Left ventricle myocardium inferior (tissue), 1 donor: ENCODE results near the gene FGF12. TPM values are rescaled to one million over a fixed set of nuclear protein-coding genes. Genes with fewer than 3 reads are reported as not detected.

ENCODE experiments used
- DNase-seq: peaks from one replicate; pipeline ENCODE4 v3.0.0-alpha.2; 2020
- H3K27ac ChIP-seq: fragments of 200-600 bp; replicated peaks from 2 replicates; pipeline ENCODE4 v1.8.0; 2021
- H3K27me3 ChIP-seq: fragments of 200-600 bp; 2 replicates; pipeline ENCODE4 v1.8.0; 2021; ENCODE audit warnings: low read depth
- H3K36me3 ChIP-seq: fragments of 200-600 bp; 2 replicates; pipeline ENCODE4 v1.8.0; 2021
- H3K4me1 ChIP-seq: fragments of 200-600 bp; 2 replicates; pipeline ENCODE4 v1.8.0; 2021
- H3K4me3 ChIP-seq: fragments of 200-600 bp; 2 replicates; pipeline ENCODE4 v1.8.0; 2021; ENCODE audit warnings: mild to moderate bottlenecking, moderate library complexity
- H3K9me3 ChIP-seq: fragments of 200-600 bp; replicated peaks from 2 replicates; pipeline ENCODE4 v1.8.0; 2021
- intact Hi-C: fragments of 100-400 bp; cut with micrococcal nuclease; formaldehyde crosslinking; loops from one replicate; pipeline ENCODE4 v1.11.0; 2022
- total RNA-seq: library from RNA; stranded (reverse); fragmentation: NEBNext Ultra II Directional; extraction: Animal tissue kit (Norgen Biotek cat#: 25700); gene quantifications from one replicate; pipeline ENCODE4 v1.2.1, GENCODE V29; 2021
- TF ChIP-seq, protein P1 (sequence below): fragments of 200-600 bp; IDR thresholded peaks from 2 replicates; pipeline ENCODE4 v1.8.0; 2021; ENCODE audit warnings: antibody characterized with exemption, mild to moderate bottlenecking, borderline replicate concordance
- donor health status: DM: no; HTN: yes; CAD: no; lungs with severe emphysema.

FGF12 gene
- total RNA-seq, 1 donor from 2014 or later, result 325 TPM

DNA sequence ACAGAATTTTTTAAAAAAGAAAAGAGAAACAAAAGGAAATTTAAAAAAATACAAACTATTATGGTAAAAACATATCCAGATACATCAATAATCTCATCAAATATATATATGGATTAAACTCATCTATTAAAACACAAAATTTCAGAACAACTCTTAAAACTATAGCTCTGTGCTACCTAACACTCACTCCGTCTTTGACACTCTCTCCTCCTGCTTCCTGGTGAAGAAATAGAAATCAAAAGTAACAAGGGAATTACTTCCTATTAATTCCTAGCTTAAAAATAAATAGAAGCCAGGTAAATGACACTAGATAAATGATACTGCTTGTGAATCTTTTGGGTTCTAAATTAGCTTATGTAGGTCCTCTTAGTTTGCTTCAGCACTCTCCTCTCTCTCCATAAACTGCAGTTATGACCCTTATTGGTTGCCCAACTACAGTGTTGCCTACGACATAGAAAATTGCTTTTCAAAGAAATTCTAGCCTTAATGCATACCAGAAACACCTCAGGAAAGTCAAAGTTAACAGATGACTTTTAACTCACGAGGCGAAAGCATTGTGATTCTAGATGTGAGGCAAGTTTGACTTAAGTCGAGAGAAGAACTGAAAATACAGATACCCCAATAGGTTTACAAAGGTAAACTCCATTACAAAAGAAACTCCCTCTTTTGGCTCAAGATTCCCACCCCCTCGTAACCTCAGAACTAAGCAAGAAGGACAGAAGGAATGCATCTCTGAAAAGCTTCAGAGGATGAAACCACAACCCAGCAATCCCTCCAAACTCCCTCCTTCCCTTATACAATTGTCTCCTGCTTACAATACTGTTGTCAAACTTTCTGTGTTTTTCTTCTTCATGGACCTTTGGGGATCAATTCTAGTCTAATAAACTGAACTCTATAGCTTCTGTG is 394.7 kb downstream of the FGF12 start:
- Histone ChIP-seq H3K4me3 (peak overlapping the region; percentile 52), H3K9me3 (no peaks in the 10 kb centered on the region), H3K4me1 (no peaks in the 10 kb centered on the region), H3K36me3 (no peaks in the 10 kb centered on the region), H3K27ac (peak overlapping the region; percentile 55), H3K27me3 (no peaks in the 10 kb centered on the region)
- TF ChIP-seq, protein P1, sequence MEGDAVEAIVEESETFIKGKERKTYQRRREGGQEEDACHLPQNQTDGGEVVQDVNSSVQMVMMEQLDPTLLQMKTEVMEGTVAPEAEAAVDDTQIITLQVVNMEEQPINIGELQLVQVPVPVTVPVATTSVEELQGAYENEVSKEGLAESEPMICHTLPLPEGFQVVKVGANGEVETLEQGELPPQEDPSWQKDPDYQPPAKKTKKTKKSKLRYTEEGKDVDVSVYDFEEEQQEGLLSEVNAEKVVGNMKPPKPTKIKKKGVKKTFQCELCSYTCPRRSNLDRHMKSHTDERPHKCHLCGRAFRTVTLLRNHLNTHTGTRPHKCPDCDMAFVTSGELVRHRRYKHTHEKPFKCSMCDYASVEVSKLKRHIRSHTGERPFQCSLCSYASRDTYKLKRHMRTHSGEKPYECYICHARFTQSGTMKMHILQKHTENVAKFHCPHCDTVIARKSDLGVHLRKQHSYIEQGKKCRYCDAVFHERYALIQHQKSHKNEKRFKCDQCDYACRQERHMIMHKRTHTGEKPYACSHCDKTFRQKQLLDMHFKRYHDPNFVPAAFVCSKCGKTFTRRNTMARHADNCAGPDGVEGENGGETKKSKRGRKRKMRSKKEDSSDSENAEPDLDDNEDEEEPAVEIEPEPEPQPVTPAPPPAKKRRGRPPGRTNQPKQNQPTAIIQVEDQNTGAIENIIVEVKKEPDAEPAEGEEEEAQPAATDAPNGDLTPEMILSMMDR, result no peak
- intact Hi-C loops, result no loop called here
- DNase-seq, result no peak

DNA sequence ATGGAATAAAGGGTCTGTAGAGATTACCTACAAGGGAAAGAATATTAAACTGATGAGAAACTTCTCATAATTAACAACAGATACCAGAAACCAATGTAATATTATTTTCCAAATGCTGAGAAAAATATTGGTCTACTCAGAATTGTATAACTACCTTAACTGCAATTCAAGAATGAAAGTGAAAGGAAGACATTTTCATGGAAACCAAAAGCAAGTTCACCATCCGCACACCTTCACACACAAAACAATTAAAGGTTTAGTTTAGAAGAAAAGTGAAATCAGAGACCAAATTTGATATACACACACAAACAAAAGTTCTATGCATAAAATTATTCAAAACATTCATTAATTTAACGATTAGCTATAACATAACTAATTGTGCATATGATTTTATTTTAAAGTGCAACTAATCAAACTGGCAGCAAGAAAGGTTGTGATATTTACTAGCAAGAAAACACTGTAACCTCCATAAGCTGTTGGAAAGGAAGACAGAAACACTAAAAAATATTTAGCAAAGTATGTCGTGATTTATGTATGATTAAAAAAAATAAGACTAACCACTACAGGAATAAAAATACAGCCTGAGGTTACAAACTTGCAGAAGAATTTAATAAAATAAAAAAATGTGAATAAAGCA is 395.5 kb downstream of the FGF12 start:
- TF ChIP-seq, protein P1, result no peak
- no peaks in the 10 kb centered on the region for H3K9me3 ChIP-seq
- H3K27ac ChIP-seq, result peak overlapping the region; percentile 55
- intact Hi-C loops, result no loop called here
- H3K36me3 ChIP-seq, result no peaks in the 10 kb centered on the region
- no peaks in the 10 kb centered on the region for H3K4me1 ChIP-seq
- H3K4me3 ChIP-seq, result peak overlapping the region; percentile 52
- H3K27me3 ChIP-seq, result no peaks in the 10 kb centered on the region
- DNase-seq, result no peak

DNA sequence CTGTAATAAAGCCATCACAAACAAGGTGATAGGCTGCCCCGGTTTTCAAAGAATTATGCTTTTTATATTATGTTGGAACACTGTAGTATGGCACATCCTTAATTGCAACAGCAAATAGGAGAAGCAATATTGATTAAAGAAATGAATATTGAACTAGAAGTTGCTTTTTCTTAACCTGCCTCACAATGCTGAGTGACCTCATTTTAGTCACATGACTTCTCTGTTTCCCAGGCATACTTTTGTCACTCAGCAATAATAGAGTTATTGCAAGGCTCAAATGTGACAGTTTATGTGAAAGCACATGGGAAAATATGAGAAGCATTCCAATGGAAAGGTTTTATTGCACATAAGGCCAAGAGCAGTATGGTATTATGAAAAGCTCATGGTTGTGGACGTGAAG is 400.7 kb downstream of the FGF12 start:
- Histone ChIP-seq H3K4me1 (no peaks in the 10 kb centered on the region), H3K4me3 (no peak overlapping the region), H3K27me3 (no peaks in the 10 kb centered on the region), H3K9me3 (no peaks in the 10 kb centered on the region), H3K27ac (no peak overlapping the region), H3K36me3 (no peaks in the 10 kb centered on the region)
- no peak for DNase-seq
- intact Hi-C loops, result no loop called here
- TF ChIP-seq, protein P1, result no peak

DNA sequence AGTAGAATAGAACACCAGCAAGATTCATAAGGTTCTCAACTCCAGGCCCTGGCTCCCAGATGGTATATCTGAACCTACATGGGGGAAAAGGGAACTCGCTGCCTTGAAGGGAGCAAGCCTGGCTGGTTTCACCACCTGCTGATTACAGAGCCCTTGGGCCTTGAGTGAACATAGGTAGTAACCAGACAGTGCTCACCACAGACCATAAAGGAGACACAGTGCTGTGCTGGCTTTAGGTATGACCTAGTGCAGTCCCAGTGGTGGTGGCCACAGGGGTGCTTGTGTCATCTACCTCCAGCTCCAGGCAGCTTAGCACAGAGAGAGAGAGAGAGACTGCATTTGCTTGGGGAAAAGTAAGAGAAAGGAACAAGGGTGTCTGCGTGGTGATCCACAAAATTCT is 409.8 kb downstream of the FGF12 start:
- DNase-seq, result no peak
- Histone ChIP-seq H3K9me3 (no peaks in the 10 kb centered on the region), H3K27me3 (no peaks in the 10 kb centered on the region), H3K36me3 (no peaks in the 10 kb centered on the region), H3K27ac (no peak overlapping the region), H3K4me1 (peaks cover 7% of the 10 kb centered on the region), H3K4me3 (no peak overlapping the region)
- TF ChIP-seq, protein P1, result no peak
- intact Hi-C loops, result no loop called here

DNA sequence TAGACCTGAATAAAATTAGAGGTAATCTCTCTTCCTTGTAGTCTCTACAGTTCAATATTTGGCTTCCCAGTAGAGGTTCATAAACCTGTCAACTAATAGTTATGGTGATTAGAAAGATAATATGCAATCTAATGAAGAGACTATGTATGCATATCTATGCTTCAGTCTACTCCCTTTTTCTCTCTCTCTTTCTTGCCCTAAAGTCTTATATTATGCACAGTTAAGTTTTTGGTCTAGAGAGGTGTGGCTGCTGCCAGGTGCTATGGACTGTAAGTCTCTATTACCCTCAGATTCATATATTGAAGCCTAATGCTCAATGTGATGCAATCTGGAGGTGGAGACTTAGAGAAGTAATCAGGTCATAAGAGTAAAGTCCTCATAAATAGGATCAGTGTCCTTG is 413.7 kb downstream of the FGF12 start:
- Histone ChIP-seq H3K4me3 (no peak overlapping the region), H3K4me1 (peaks cover 7% of the 10 kb centered on the region), H3K27me3 (no peaks in the 10 kb centered on the region), H3K9me3 (no peaks in the 10 kb centered on the region), H3K36me3 (no peaks in the 10 kb centered on the region), H3K27ac (no peak overlapping the region)
- intact Hi-C loops, result no loop called here
- no peak for DNase-seq
- TF ChIP-seq, protein P1, result no peak
